PFSK-1 (cell line): ENCODE results near the gene SELENOK.

Experiments
- FOXP2 ChIP-seq: optimal IDR thresholded peaks from 2 replicates; pipeline ENCODE3; 2011; ENCODE audit warnings: borderline replicate concordance, control low read depth, inconsistent platforms; ENCODE audit not compliant: insufficient read depth; ENCODE audit errors: extremely low read length, extremely low read depth
- POLR2AphosphoS5 ChIP-seq: IDR thresholded peaks from 2 replicates; pipeline ENCODE4 v1.6.1; 2012; ENCODE audit warnings: low read depth, mild to moderate bottlenecking, control low read depth, low read length, moderate library complexity
- SIN3A ChIP-seq: IDR thresholded peaks from 2 replicates; pipeline ENCODE4 v1.6.1; 2012; ENCODE audit warnings: mild to moderate bottlenecking, low read length, moderate library complexity, borderline replicate concordance; ENCODE audit not compliant: insufficient read depth
- TF ChIP-seq, protein P1 (sequence below), 2 experiments: IDR thresholded peaks; 2 replicates each; pipeline versions ENCODE4 v1.6.1 to v1.8.0; 2011 to 2012; ENCODE audit warnings: low read depth in 2 of 2, low read length in 2 of 2, control low read depth in 1 of 2, inconsistent platforms in 1 of 2, mild to moderate bottlenecking in 1 of 2, moderate library complexity in 1 of 2; ENCODE audit not compliant: insufficient read depth in 1 of 2

DNA sequence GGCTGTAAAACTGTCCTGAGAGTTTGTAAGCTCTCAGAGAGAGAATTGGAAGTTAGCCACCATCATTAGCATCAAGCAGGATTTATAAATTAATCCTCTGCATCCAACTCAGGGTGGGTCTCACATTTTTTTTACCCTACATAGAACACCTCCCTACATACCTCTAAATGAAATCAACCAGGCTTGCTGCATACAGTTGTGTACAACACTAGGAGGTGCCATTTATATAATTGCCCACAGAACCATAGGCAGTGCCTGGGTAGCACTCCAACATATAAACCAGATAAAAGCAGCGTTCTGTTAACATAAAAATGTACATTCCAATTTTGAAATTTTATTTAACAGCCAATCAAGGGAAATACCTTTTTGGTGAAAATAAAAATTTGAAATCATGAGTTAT lies 48.2 kb upstream of the SELENOK start:
- TF ChIP-seq SIN3A (no peak), POLR2AphosphoS5 (no peak), FOXP2 (no peak)
- TF ChIP-seq, protein P1, sequence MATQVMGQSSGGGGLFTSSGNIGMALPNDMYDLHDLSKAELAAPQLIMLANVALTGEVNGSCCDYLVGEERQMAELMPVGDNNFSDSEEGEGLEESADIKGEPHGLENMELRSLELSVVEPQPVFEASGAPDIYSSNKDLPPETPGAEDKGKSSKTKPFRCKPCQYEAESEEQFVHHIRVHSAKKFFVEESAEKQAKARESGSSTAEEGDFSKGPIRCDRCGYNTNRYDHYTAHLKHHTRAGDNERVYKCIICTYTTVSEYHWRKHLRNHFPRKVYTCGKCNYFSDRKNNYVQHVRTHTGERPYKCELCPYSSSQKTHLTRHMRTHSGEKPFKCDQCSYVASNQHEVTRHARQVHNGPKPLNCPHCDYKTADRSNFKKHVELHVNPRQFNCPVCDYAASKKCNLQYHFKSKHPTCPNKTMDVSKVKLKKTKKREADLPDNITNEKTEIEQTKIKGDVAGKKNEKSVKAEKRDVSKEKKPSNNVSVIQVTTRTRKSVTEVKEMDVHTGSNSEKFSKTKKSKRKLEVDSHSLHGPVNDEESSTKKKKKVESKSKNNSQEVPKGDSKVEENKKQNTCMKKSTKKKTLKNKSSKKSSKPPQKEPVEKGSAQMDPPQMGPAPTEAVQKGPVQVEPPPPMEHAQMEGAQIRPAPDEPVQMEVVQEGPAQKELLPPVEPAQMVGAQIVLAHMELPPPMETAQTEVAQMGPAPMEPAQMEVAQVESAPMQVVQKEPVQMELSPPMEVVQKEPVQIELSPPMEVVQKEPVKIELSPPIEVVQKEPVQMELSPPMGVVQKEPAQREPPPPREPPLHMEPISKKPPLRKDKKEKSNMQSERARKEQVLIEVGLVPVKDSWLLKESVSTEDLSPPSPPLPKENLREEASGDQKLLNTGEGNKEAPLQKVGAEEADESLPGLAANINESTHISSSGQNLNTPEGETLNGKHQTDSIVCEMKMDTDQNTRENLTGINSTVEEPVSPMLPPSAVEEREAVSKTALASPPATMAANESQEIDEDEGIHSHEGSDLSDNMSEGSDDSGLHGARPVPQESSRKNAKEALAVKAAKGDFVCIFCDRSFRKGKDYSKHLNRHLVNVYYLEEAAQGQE (IDR thresholded peaks at IDR 0.05; ENCODE audit: insufficient read depth in 1 of 2, low read depth in 2 of 2, low read length in 2 of 2), result no peak
